GM21786 (cell line): ENCODE results near the gene B4GALT3.

Experiments used
- ATAC-seq: cut with Tn5 transposase; IDR thresholded peaks from one replicate; pipeline ENCODE4 v1.9.1; 2021; ENCODE audit not compliant: unreplicated experiment

The B4GALT3 gene

DNA sequence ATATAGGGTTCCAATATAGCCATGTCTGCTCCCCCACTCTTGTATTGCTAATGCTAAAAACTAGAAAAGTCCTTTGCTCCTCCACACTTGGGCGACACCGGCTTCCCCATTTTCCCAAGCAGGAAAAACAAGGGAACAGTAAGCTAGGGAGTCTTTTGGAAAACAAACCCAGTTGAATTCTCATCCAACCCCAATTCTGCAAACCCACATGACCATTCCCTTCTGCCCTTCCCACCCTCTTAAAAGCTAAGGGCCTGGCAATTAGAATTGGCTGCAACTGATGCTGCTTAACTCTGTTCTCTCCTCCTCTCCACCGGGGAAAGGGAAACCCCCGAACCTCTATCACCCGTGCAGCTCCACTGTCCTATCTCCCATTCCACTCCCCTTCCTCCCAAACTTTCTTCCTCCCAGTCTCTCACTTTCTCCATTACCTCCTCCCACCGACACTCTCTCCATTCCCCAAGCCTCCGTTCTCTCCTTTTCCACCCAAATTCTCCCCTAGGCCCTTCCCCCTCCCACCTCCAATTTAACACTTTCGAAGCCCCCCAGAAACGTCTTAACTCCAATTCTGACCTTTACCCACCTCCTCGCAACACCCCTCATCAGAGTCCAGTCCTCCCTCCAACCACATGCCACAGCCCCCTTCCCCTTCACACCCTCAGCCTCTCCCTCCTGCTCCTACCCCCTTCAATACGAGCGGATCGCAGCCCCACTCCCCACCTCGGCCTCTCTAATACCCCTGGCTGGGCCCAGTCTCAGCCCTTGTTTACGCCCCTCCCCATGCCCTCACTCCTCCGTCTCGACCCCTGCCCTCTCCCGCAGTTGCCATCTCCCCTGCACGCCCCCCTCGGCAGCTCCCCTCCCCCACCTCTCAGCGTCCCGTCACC lies 45.5 kb downstream of the B4GALT3 start:
- ATAC-seq, result no peak

GRCh38 chr1:161130266-161130665 lies 47.0 kb downstream of the B4GALT3 start:
- ATAC-seq, result no peak

DNA sequence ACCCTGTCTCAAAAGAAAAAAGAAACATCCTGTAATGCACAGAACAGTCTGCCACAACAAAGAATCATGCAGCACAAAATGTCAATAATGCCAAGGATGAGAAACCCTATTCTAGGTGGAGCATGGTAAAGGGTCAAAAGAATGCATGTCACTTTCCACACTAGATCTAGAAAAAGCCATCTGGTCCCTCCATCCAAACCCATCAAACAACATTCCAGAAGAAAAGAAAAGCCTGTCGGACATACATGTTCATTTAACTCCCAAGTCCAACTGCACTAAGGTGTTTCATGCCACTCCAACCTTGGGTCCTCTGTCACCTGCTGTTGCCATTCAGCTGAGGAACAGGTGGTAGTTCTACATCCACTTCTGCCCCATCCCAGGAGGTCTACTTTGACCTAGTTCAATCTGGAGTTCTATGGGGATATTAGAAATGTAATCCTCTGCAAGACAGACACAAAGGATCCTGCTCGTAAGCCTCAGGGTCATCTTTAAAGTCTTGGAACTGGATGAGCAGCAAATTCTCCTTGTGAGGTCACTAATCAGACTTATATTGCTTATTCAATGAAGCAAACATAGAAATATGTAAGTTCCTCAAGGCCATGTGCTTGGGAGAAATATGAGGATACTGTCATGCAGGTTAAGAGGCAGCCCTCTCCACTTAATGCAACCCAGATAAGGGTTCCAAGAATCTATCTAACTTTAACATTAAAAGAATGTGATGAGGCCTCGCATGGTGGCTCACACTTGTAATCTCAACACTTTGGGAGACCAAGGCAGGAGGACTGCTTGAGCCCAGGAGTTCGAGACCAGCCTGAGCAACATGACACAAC lies 48.5 kb downstream of the B4GALT3 start:
- ATAC-seq, result no peak

DNA sequence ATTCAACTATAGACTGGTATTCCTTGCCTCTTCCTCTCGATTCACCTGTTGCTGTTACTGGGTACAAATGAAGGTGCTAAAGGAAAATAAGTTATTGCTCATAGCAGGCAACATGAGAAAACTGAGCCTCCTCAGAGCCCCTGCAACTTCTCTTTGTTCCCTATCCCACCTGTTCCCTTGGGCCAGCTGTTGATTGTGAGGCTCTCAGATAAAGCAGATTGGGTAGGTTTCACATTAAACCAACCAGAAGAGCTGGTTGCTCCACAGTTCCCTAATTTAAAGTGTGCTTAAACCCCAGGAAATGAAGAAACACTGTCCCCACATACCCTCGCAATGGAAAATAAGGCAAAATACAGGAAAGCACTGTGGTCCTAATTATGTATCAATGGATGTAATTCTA lies 49.7 kb downstream of the B4GALT3 start:
- no peak for ATAC-seq

DNA sequence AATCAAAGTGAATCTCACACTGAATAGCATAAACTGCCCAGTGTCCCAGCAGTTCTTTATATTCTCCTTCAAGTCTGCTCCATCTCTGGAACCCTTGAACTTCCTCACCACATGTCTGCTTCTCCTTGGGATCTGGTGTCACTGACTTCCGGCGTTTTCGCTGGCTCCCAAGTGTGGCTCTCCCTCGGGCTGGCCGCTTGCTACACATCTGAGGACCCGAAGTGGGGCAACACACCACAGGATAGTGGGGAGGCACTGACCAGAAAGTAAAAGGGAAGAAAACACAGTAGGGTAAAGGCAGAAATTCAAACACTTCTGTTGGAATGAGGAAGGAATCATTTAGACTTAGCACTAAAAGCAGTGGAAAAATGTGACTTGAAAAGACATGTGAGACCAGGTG lies 54.3 kb downstream of the B4GALT3 start:
- ATAC-seq, result no peak

DNA sequence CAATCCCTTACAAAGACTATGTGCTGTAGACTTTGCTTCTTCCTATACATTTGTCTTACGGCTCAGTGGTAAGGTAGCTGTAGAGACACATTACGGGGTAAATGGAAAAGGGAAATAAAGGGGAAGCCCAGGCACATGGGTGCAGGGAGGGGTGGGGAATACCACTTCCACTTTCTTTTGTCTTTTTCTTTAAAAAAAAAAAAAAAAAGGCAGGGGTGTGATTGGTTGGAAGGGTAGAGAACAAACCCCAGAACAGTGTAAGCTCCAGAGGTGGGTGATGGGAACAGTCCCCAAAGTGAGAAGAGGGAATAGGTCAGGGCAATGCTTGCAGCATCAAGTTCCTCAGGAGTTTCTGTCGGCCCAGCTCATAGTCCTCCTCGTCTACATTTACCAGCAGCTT lies 55.5 kb downstream of the B4GALT3 start:
- ATAC-seq, result no peak
